MCF 10A (cell line): ENCODE measurements around the gene NFIA. TPM values are rescaled to one million over a fixed set of nuclear protein-coding genes. Genes with fewer than 3 reads are reported as not detected.
A peak's percentile ranks its signal among the peaks of the same experiment; 100 is the strongest.

Experiments used
- BruUV-seq: library from RNA; stranded (reverse); fragments of 400-500 nt; replicated peaks from 2 replicates; lab custom pipeline; 2021; lab: Mats Ljungman, UMichigan
- CTCF ChIA-PET: fragments of 300-600 bp; sonication (Branson Sonifier 250); formaldehyde crosslinking; extraction: SDS; loops from one replicate; lab custom pipeline; 2021; ENCODE audit warnings: antibody characterized with exemption, inconsistent platforms; lab: Yijun Ruan, JAX
- POLR2A ChIA-PET: fragments of 300-600, 350-650 bp; sonication (Branson Sonifier 250); formaldehyde crosslinking; extraction: SDS; loops from one replicate; lab custom pipeline; 2020; ENCODE audit warnings: antibody characterized with exemption, inconsistent platforms; lab: Yijun Ruan, JAX
- DNase-seq: peaks from one replicate; pipeline ENCODE4 v3.0.0-alpha.2; 2018; ENCODE audit not compliant: unreplicated experiment
- H3K27ac Mint-ChIP-seq: one replicate; pipeline ENCODE4 v1.8.0; 2022; ENCODE audit warnings: mild to moderate bottlenecking, low read depth, mixed read lengths; ENCODE audit not compliant: unreplicated experiment
- H3K27me3 Mint-ChIP-seq: one replicate; pipeline ENCODE4 v1.8.0; 2022; ENCODE audit warnings: mixed read lengths; ENCODE audit not compliant: insufficient read depth, unreplicated experiment
- H3K36me3 Mint-ChIP-seq: one replicate; pipeline ENCODE4 v1.8.0; 2022; ENCODE audit warnings: mild to moderate bottlenecking, moderate library complexity, mixed read lengths; ENCODE audit not compliant: insufficient read depth, unreplicated experiment
- H3K4me1 Mint-ChIP-seq: one replicate; pipeline ENCODE4 v1.8.0; 2022; ENCODE audit warnings: mixed read lengths; ENCODE audit not compliant: insufficient read depth, unreplicated experiment
- H3K4me3 Mint-ChIP-seq: one replicate; pipeline ENCODE4 v1.8.0; 2022; ENCODE audit warnings: mild to moderate bottlenecking, moderate library complexity, mixed read lengths; ENCODE audit not compliant: unreplicated experiment
- H3K9me3 Mint-ChIP-seq: one replicate; pipeline ENCODE4 v1.8.0; 2022; ENCODE audit warnings: mixed read lengths; ENCODE audit not compliant: unreplicated experiment
- CTCF ChIP-seq: fragments of 200-600 bp; IDR thresholded peaks from one replicate; pipeline ENCODE4 v1.8.0; 2022; ENCODE audit warnings: antibody characterized with exemption, mild to moderate bottlenecking; ENCODE audit not compliant: unreplicated experiment
- intact Hi-C: fragments of 100-400 bp; cut with micrococcal nuclease; formaldehyde crosslinking; loops from 2 replicates; pipeline ENCODE4 v1.14.1; 2022
- total RNA-seq: library from RNA; stranded (reverse); gene quantifications from 2 replicates; pipeline ENCODE4 v1.2.3, GENCODE V29; 2022

The NFIA gene
- total RNA-seq, 1 experiment from 2014 or later, result 54.8 TPM

- POLR2A ChIA-PET, result interaction anchor here (0.7 to 6.8 kb wide), 21 partner anchors 11 to 365 kb away, joined by 3 to 96 read pairs (median 5); partner anchors contain the start of gene NFIA
- H3K36me3 Mint-ChIP-seq, result peaks cover 18% of the 10 kb centered on the region
- peak overlapping the region; percentile 70 for H3K4me3 Mint-ChIP-seq
- no peak for DNase-seq
- no peak for TF ChIP-seq CTCF
- intact Hi-C loops, result loop anchor here (5.0 to 10.0 kb wide), 4 partner anchors 110 to 1183 kb away; no protein-coding TSS in a partner anchor
- peak overlapping the region; percentile 96 for H3K27ac Mint-ChIP-seq
- CTCF ChIA-PET, result interaction anchor here (0.6 to 7.3 kb wide), 32 partner anchors 9 to 536 kb away, joined by 3 to 60 read pairs (median 4); no protein-coding TSS in a partner anchor
- H3K9me3 Mint-ChIP-seq, result no peaks in the 10 kb centered on the region
- no peaks in the 10 kb centered on the region for H3K27me3 Mint-ChIP-seq
- peaks cover 28% of the 10 kb centered on the region for H3K4me1 Mint-ChIP-seq
- BruUV-seq, result no TSS peak
Measured at GRCh38 chr1:61337441-61337951, 255.1 kb downstream of the NFIA start.

- ChIA-PET CTCF (interaction anchor here (0.6 to 7.3 kb wide), 38 partner anchors 10 to 1389 kb away, joined by 3 to 60 read pairs (median 4); no protein-coding TSS in a partner anchor), POLR2A (interaction anchor here (0.6 to 6.8 kb wide), 29 partner anchors 11 to 365 kb away, joined by 3 to 96 read pairs (median 4); partner anchors contain the start of gene NFIA)
- peak; percentile 91 for DNase-seq
- BruUV-seq, result TSS peak; percentile 85
- peaks cover 28% of the 10 kb centered on the region for H3K4me1 Mint-ChIP-seq
- peak overlapping the region; percentile 70 for H3K4me3 Mint-ChIP-seq
- intact Hi-C loops, result loop anchor here (1.0 to 10.0 kb wide), 11 partner anchors 53 to 1183 kb away; no protein-coding TSS in a partner anchor
- H3K36me3 Mint-ChIP-seq, result peaks cover 11% of the 10 kb centered on the region
- H3K27ac Mint-ChIP-seq, result peak overlapping the region; percentile 96
- peak; percentile 81 for TF ChIP-seq CTCF
- no peaks in the 10 kb centered on the region for H3K9me3 Mint-ChIP-seq
- no peaks in the 10 kb centered on the region for H3K27me3 Mint-ChIP-seq
Measured at GRCh38 chr1:61337981-61338848, 255.9 kb downstream of the NFIA start.

- Mint-ChIP-seq H3K27me3 (no peaks in the 10 kb centered on the region), H3K4me1 (peaks cover 28% of the 10 kb centered on the region), H3K4me3 (peak overlapping the region; percentile 70), H3K9me3 (no peaks in the 10 kb centered on the region), H3K36me3 (peaks cover 6% of the 10 kb centered on the region), H3K27ac (peak overlapping the region; percentile 96)
- intact Hi-C loops, result loop anchor here (1.0 to 10.0 kb wide), 11 partner anchors 54 to 1184 kb away; no protein-coding TSS in a partner anchor
- no peak for TF ChIP-seq CTCF
- ChIA-PET POLR2A (interaction anchor here (0.7 to 6.8 kb wide), 21 partner anchors 10 to 366 kb away, joined by 3 to 96 read pairs (median 5); partner anchors contain the start of gene NFIA), CTCF (interaction anchor here (0.6 to 7.3 kb wide), 24 partner anchors 10 to 1390 kb away, joined by 3 to 60 read pairs (median 4); no protein-coding TSS in a partner anchor)
- DNase-seq, result no peak
- BruUV-seq, result no TSS peak
Measured at GRCh38 chr1:61338899-61339298, 256.5 kb downstream of the NFIA start.

GRCh38 chr1:61341426-61341825, 259.1 kb downstream of the NFIA start:
- DNase-seq, result no peak
- H3K27me3 Mint-ChIP-seq, result no peaks in the 10 kb centered on the region
- ChIA-PET POLR2A (no interaction called here), CTCF (interaction anchor here (0.6 to 7.3 kb wide), 3 partner anchors 21 to 291 kb away, joined by 3 to 60 read pairs (median 4); no protein-coding TSS in a partner anchor)
- intact Hi-C loops, result no loop called here
- BruUV-seq, result no TSS peak
- H3K36me3 Mint-ChIP-seq, result peaks cover 9% of the 10 kb centered on the region
- no peak for TF ChIP-seq CTCF
- no peak overlapping the region for H3K4me3 Mint-ChIP-seq
- H3K9me3 Mint-ChIP-seq, result no peaks in the 10 kb centered on the region
- H3K27ac Mint-ChIP-seq, result peak overlapping the region; percentile 96
- peaks cover 26% of the 10 kb centered on the region for H3K4me1 Mint-ChIP-seq
